Stimulated activated CD4-positive, alpha-beta T cell treated with anti-CD3 and anti-CD28 coated beads, TNF-alpha, amount 100 ng/mL, for 48 hours (primary cell): ENCODE measurements around the gene GKN2.
A peak's percentile ranks its signal among the peaks of the same experiment; 100 is the strongest.
"Not testable (repeated sequence)": the region's sequence is repeated elsewhere in the genome, so short reads cannot be mapped to it uniquely, and the experiment has no call there.

Experiments used
- DNase-seq, 3 donors: peaks; one replicate each; pipeline ENCODE4 v3.0.0-alpha.2; 2020; ENCODE audit warnings: low read depth in 3 of 3

GKN2 gene

DNA sequence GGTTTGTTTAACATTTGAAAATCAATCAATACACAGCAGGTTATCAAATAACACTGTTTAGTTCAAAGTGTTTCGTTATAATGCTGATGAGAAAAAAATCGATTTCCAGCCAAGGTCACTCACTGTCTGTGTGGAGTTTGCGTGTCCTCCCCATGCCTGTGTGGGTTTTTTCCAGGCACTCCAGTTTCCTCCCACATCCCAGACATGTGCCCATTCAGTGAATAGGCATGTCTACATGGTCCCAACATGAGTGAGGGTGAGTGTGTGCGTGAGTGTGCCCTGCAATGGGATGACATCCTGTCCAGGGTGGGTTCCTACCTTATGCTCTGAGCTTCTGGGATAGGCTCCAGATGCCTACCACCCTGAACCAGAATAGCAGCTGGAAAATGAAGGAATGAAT, 8.7 kb upstream of the GKN2 start:
- no peak for DNase-seq

DNA sequence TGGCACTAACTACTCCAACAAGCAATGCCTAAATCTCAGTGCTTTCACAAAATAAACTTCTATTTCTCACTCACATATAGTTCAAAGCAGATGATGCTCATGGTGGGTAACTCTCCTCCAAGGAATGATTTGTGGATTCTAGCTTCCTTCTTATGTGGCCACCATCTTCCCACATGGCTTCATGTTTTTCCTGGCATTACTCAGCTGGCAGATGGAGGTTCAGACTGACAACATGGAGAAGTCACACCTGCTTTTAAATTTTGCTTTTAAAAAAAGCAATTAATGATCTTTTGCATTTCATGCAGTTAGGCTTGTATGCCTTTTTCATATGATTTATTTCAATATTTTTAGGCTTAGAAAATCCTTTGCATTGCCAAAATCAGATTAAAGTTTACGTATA, 6.3 kb upstream of the GKN2 start:
- no peak for DNase-seq

- DNase-seq: not testable (repeated sequence)
These were observed 2.7 kb upstream of the GKN2 start for GRCh38 chr2:68955432-68955831.

GRCh38 chr2:68951899-68952298, 794 bp downstream of the GKN2 start:
- DNase-seq: no peak

DNA sequence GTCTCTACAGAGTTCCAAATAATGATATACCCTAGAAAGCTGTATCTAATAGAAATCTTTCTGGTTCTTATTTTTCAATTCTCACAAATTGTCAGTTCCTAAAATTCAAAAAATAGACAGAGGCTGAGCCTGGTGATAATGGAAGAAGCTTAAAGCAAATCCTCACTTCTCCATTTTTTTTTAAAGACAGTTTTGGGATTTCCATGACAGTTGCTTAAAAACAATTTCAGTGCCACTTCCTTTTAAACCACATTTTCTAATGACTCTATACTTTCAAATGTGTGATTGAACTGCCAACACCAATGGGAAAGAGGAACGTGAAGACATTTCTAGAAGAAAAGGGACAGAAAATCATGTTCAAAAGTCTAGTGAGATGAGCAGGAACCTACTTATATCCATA, 4.0 kb downstream of the GKN2 start:
- DNase-seq: no peak

- DNase-seq: no peak
These were observed 6.6 kb downstream of the GKN2 start for GRCh38 chr2:68946117-68946516.

- peak in 2 of 3 donors; percentile 27 to 32 for DNase-seq
These were observed 8.8 kb downstream of the GKN2 start for GRCh38 chr2:68943581-68944568.

DNA sequence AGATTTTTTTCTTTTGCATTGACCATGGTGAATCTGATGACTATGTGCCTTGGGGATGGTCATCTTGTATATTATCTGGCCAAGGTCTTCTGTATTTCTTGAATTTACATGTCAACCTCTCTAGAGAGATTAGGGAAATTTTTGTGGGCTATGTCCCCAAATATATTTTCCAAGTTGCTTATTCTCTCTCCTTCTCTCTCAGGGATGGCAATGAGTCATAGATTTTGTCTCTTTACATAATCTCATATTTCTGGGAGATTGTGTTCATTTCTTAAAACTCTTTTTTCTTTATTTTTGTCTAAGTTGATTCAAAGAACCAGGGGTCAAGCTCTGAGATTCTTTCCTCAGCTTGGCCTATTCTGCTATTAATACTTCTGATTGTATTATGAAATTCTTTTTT, 9.9 kb downstream of the GKN2 start:
- DNase-seq: no peak

- DNase-seq: no peak
These were observed 12.3 kb downstream of the GKN2 start for GRCh38 chr2:68940369-68940768.

DNA sequence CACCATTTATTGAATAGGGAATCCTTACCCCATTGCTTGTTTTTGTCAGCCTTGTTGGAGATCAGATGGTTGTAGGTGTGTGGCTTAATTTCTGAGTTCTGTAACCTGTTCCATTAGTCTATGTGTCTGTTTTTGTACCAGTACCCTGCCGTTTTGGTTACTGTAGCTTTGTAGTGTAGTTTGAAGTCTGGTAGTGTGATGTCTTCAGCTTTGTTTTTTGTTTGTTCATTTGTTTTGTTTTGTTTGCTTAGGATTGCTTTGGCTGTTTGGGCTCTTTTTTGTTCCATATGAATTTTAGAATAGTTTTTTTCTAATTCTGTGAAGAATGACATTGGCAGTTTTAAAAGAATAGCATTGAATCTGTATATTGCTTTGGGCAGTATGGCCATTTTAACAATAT, 12.7 kb downstream of the GKN2 start:
- no peak for DNase-seq

GRCh38 chr2:68938938-68939337, 13.8 kb downstream of the GKN2 start:
- DNase-seq: no peak

- no peak for DNase-seq
These were observed 15.2 kb downstream of the GKN2 start for GRCh38 chr2:68937346-68938055.

GRCh38 chr2:68936889-68937288, 15.8 kb downstream of the GKN2 start:
- DNase-seq: no peak

DNA sequence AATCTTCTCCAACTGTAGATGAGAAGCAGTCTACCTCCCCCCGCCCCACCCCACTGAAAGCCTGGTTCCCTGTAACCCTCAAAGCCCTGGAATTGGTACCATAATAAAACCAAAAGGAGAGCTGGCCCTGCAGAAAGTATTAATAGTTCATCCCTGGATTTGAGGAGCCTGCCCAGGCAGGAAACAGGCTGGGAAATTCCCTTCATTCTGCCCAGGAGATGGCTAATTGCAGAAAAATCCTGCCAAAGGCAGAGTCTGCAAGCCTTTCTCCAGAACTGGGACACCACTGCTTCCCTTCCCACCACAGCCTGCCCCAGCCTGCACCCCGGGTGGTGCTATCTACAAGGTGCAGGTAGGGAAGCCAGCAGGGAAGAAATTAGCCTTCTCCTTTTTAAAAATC, 16.3 kb downstream of the GKN2 start:
- no peak for DNase-seq

DNA sequence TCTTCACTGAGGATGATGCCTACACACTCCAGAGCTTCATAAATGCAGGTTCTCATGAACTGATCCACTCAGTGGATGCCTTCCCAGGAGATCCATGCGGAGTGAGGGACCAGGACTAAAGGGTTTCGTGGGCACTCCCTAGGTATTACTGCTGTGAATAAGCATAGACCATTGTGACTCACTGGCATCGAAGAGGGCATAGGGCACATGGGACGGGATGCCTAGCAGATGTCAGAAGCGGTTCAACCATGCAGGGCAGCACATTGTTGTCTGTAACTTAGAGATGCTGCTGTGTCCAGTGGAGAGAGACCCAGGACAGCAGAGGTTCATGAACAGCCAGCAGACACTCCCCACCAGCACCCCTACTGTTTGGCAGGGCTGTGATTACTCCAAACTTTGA, 17.2 kb downstream of the GKN2 start:
- DNase-seq: no peak

DNA sequence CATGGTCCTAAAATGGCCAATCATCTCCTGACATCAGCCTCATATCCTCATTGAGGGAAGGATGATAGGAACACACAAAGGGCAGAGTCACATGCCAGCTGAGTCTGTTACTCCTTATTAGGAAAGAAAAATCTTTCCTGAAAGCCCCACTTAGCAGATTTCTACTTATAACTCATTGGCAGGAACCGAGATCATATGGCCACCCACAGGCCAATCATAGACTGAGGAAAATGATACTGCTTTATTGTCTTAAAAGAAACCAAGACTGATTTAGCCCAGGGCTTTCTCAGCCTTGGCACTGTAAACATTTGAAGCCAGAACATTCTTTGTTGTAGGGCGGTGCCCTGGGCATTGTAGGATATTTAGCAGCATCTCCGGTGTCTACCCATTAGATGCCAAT, 18.7 kb downstream of the GKN2 start:
- no peak for DNase-seq

DNA sequence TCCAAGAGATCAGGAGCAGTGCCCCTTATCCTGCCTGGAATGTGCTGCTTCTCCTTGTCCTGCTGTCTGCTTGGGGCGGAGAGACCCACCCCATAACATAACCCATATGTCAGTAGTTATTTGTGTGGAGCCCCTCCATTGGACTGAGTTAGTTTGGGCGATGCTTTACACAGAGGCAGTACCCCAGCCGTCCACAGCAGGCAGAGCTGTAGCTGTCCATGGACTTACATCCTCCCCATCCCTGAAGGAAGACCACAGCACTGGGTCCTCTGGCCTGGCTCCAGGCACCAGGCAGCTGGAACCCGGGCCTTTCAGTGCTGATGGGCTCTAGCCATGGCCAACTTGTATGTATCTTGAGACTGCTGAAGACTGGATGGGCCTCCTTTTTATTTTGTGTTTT, 20.3 kb downstream of the GKN2 start:
- DNase-seq: no peak

GRCh38 chr2:68931799-68932198, 20.9 kb downstream of the GKN2 start:
- DNase-seq: no peak

- no peak for DNase-seq
These were observed 21.5 kb downstream of the GKN2 start for GRCh38 chr2:68931149-68931711.

DNA sequence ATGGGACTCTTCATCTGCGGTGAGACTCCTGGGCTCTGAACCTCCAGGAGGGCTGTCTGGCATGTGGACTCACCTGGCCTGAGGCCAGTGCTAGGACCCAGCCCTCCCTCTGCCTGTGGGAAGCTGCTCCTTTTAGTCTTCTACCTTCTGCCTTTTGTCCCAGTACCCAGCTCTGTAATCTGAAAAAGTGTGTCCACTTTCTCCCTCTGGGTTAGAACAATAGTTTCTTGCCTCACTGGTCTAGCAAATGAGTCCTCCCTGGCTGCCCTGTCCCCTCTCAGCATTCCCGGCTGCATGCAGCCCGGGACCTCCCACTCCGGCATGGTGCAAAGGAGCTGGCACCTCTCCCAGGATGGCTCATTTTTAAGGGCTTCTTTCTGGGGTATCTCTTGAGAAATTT, 25.9 kb downstream of the GKN2 start:
- DNase-seq: no peak

DNA sequence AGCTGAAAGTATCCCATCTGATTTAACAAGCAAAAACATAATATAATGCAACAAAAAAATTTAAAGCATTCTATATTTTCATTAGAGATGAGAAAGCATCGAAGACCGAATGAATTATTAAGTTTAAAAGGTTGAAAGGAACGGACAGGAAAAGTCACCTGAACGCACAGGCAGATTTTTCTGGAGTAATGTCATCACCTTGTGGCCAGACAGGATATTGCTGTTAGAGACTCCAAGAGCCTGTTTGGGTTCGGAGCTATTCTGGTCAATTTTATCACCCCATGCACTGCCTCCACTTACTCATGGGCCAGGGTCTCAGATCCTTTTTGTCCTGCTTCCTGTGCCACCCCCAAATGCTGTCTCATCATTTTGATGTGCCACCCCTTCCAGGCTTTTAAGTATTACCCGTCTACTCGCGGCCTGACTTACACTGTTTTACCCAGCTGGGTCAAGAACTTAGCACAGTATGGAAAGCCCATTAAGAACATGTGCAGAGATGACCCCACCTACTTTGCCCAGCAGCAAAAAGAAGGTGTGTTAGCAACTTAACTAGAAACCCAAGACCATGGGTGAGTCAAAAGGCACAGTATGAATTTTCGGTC, 27.3 kb downstream of the GKN2 start:
- DNase-seq: peak in 1 of 3 donors; percentile 31

- no peak for DNase-seq
These were observed 31.0 kb downstream of the GKN2 start for GRCh38 chr2:68921646-68922045.
